22Rv1 (cell line): ENCODE data around the gene ZNF22.

Experiments
- ZFX ChIP-seq: fragments of 450-650 bp; IDR thresholded peaks from 2 replicates; pipeline ENCODE4 v1.6.1; 2017; ENCODE audit warnings: antibody characterized with exemption, borderline replicate concordance
- TF ChIP-seq, protein P1 (sequence below): fragments of 450-650 bp; IDR thresholded peaks from 2 replicates; pipeline ENCODE4 v1.5.1; 2017; ENCODE audit warnings: mild to moderate bottlenecking

DNA sequence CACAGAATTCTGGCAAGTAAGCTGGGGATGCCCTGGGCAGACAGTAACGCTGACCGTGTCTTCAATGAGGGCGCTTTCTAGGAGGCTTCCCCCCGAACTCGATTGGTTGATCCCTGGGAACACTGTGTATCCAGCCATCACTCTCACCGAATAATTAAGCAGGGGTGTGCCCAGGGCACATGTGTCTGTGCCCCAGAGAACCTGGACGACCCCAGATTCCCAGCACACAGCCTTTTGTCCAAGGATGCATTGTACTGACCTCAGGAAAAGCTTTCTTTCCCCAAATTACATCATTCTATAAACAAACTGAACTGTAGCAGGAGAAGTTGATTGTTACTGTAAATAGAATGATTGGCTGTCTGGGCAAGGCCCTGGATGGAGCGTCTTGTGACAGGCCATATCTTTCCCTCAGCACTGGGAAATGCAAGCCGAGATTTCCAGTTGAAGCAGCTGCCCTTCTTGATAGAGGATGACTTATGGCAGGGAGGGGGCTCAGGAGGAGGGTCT is 15.5 kb upstream of the ZNF22 start:
- TF ChIP-seq, protein P1, sequence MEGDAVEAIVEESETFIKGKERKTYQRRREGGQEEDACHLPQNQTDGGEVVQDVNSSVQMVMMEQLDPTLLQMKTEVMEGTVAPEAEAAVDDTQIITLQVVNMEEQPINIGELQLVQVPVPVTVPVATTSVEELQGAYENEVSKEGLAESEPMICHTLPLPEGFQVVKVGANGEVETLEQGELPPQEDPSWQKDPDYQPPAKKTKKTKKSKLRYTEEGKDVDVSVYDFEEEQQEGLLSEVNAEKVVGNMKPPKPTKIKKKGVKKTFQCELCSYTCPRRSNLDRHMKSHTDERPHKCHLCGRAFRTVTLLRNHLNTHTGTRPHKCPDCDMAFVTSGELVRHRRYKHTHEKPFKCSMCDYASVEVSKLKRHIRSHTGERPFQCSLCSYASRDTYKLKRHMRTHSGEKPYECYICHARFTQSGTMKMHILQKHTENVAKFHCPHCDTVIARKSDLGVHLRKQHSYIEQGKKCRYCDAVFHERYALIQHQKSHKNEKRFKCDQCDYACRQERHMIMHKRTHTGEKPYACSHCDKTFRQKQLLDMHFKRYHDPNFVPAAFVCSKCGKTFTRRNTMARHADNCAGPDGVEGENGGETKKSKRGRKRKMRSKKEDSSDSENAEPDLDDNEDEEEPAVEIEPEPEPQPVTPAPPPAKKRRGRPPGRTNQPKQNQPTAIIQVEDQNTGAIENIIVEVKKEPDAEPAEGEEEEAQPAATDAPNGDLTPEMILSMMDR, result no peak
- TF ChIP-seq ZFX, result no peak
